Spleen (tissue), 7 donors: Measurements from ENCODE around the gene MASP1.

Source experiments
- POLR2A ChIP-seq, 3 donors: fragments of 450-650 bp; IDR thresholded peaks; one replicate each; pipeline ENCODE4 v1.5.1; 2017; ENCODE audit warnings: antibody characterized with exemption in 3 of 3, mild to moderate bottlenecking in 1 of 3
- TF ChIP-seq, protein P1 (sequence below), 11 experiments: fragments of 200-600 bp in 7 of 11; fragments of 450-650 bp in 4 of 11; sonication (generic) in 4 of 11; IDR thresholded peaks in 8 of 11; conservative IDR thresholded peaks in 3 of 11; 1 replicate in 7 of 11; 2 replicates in 4 of 11; pipeline versions ENCODE4 v1.4.0 to v1.8.0; 2016 to 2021; ENCODE audit warnings: antibody characterized with exemption in 11 of 11, inconsistent platforms in 4 of 11, mild to moderate bottlenecking in 1 of 11
- donor health status: DM: no; HTN: no; CAD: no; lungs with moderate emphysema.
- donor health status: DM: no; HTN: no; CAD: no.
- donor health status: DM: no; HTN: no; CAD: no.

GRCh38 chr3:187215460-187215859 is 76.1 kb downstream of the MASP1 start:
- TF ChIP-seq, protein P1, sequence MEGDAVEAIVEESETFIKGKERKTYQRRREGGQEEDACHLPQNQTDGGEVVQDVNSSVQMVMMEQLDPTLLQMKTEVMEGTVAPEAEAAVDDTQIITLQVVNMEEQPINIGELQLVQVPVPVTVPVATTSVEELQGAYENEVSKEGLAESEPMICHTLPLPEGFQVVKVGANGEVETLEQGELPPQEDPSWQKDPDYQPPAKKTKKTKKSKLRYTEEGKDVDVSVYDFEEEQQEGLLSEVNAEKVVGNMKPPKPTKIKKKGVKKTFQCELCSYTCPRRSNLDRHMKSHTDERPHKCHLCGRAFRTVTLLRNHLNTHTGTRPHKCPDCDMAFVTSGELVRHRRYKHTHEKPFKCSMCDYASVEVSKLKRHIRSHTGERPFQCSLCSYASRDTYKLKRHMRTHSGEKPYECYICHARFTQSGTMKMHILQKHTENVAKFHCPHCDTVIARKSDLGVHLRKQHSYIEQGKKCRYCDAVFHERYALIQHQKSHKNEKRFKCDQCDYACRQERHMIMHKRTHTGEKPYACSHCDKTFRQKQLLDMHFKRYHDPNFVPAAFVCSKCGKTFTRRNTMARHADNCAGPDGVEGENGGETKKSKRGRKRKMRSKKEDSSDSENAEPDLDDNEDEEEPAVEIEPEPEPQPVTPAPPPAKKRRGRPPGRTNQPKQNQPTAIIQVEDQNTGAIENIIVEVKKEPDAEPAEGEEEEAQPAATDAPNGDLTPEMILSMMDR (IDR thresholded peaks at IDR 0.05 in 8 of 11, conservative IDR thresholded peaks at IDR 0.05 in 3 of 11), result no peak
- no peak for TF ChIP-seq POLR2A (IDR thresholded peaks at IDR 0.05)
